Lung (tissue), 12 donors: ENCODE measurements around the gene TP73. TPM values are rescaled to one million over a fixed set of nuclear protein-coding genes. Genes with fewer than 3 reads are reported as not detected.

ENCODE experiments used
- ATAC-seq: fragments of 200-7000 bp; cut with Tn5 transposase; one replicate; pipeline ENCODE4 v1.9.1; 2020; ENCODE audit warnings: moderate number of reproducible peaks; ENCODE audit not compliant: insufficient read depth, low FRiP score
- DNase-seq, 3 donors: peaks; one replicate each; pipeline ENCODE4 v3.0.0-alpha.2; 2013 to 2017
- H3K27ac ChIP-seq, 2 donors: one replicate each; pipeline ENCODE4 v1.5.1; 2013; ENCODE audit warnings: mild to moderate bottlenecking in 2 of 2, moderate library complexity in 2 of 2, control low read depth in 1 of 2, inconsistent platforms in 1 of 2, low read depth in 1 of 2, low read length in 1 of 2
- H3K27me3 ChIP-seq, 3 donors: one replicate each; pipeline ENCODE4 v1.5.1; 2013; ENCODE audit warnings: low read length in 2 of 3; ENCODE audit not compliant: control insufficient read depth in 3 of 3, insufficient read depth in 3 of 3
- H3K36me3 ChIP-seq, 4 donors: one replicate each; pipeline ENCODE4 v1.5.1; 2013; ENCODE audit warnings: low read length in 4 of 4, mild to moderate bottlenecking in 1 of 4, moderate library complexity in 1 of 4; ENCODE audit not compliant: control insufficient read depth in 4 of 4, insufficient read depth in 4 of 4
- H3K4me1 ChIP-seq, 5 donors: one replicate each; pipeline ENCODE4 v1.5.1; 2013; ENCODE audit warnings: low read length in 5 of 5, mild to moderate bottlenecking in 2 of 5, moderate library complexity in 1 of 5; ENCODE audit not compliant: control insufficient read depth in 5 of 5, insufficient read depth in 5 of 5
- H3K4me3 ChIP-seq: one replicate; pipeline ENCODE4 v1.5.1; 2013; ENCODE audit warnings: mild to moderate bottlenecking, control low read depth, moderate library complexity
- H3K9ac ChIP-seq, 2 donors: one replicate each; pipeline ENCODE4 v1.5.1; 2013; ENCODE audit warnings: low read length in 2 of 2, control low read depth in 1 of 2; ENCODE audit not compliant: insufficient read depth in 1 of 2
- H3K9me3 ChIP-seq, 4 donors: one replicate each; pipeline ENCODE4 v1.5.1; 2013; ENCODE audit warnings: low read length in 3 of 4, mild to moderate bottlenecking in 1 of 4, moderate library complexity in 1 of 4; ENCODE audit not compliant: control insufficient read depth in 4 of 4, insufficient read depth in 3 of 4
- CTCF ChIP-seq: IDR thresholded peaks from 2 replicates; pipeline ENCODE4 v1.5.1; 2012; ENCODE audit warnings: mild to moderate bottlenecking; ENCODE audit errors: control extremely low read depth, extremely low read depth
- WGBS, 2 donors: extraction: QIAGEN DNeasy Blood & Tissue Kit; methylation state at CpG; one replicate each; pipeline ENCODE4 v1.1.7; 2013; 5-methylcytosine and 5-hydroxymethylcytosine counted together
- polyA plus RNA-seq, 2 donors: library from polyadenylated mRNA; stranded (reverse); fragments of 200-250 nt; gene quantifications; one replicate each; pipeline ENCODE4 v1.2.1, GENCODE V29; 2013
- total RNA-seq, 2 donors: library from RNA; depleted of rRNA in 1 of 2; stranded (reverse); fragments of >200 nt in 1 of 2; gene quantifications; one replicate each; pipeline ENCODE4 v1.2.1, GENCODE V29; 2014 to 2021
- donor health status: control.
- donor health status: control.
- donor health status: Bipolar disorder and iron deficiency.
- donor health status: healthy.
- donor health status: DM: yes; HTN: yes; CAD: no.

The TP73 gene
- total and polyA plus RNA-seq, 4 donors: 1.7 to 12.3 (median 2.2) TPM

GRCh38 chr1:3644273-3644672 is 8.0 kb upstream of the TP73 start:
- Histone ChIP-seq H3K4me3 (no peak overlapping the region), H3K4me1 (peaks cover 0 to 5% (median 3%) of the 10 kb centered on the region in 5 donors), H3K27ac (no peak overlapping the region), H3K27me3 (no peaks in the 10 kb centered on the region), H3K36me3 (peaks cover 4 to 36% (median 9%) of the 10 kb centered on the region in 4 donors), H3K9ac (no peak overlapping the region), H3K9me3 (no peaks in the 10 kb centered on the region)
- no peak for DNase-seq
- no peak for ATAC-seq
- no peak for TF ChIP-seq CTCF
- 92 to 93% methylated on average over 17 to 23 of the region's 25 CpGs for WGBS, 2 donors

- 97% methylated on average over 41 to 43 of the region's 43 CpGs for WGBS, 2 donors
- H3K27ac ChIP-seq: no peak overlapping the region
- no peak for DNase-seq
- H3K9me3 ChIP-seq: no peaks in the 10 kb centered on the region
- no peak for TF ChIP-seq CTCF
- H3K36me3 ChIP-seq: peaks cover 4 to 27% (median 9%) of the 10 kb centered on the region in 4 donors
- H3K9ac ChIP-seq: no peak overlapping the region
- peaks cover 0 to 8% (median 3%) of the 10 kb centered on the region in 5 donors for H3K4me1 ChIP-seq
- H3K4me3 ChIP-seq: no peak overlapping the region
- ATAC-seq: no peak
- peaks cover 0 to 2% (median under 1%) of the 10 kb centered on the region in 3 donors for H3K27me3 ChIP-seq
Observed at GRCh38 chr1:3645247-3645646, 7.1 kb upstream of the TP73 start.

GRCh38 chr1:3645666-3646355 is 6.5 kb upstream of the TP73 start:
- ATAC-seq (no peak), DNase-seq (no peak)
- Histone ChIP-seq H3K9me3 (peaks cover 0 to 2% (median 0%) of the 10 kb centered on the region in 4 donors), H3K9ac (no peak overlapping the region), H3K4me1 (peaks cover 0 to 8% (median 6%) of the 10 kb centered on the region in 5 donors), H3K4me3 (no peak overlapping the region), H3K27ac (no peak overlapping the region), H3K27me3 (peaks cover 0 to 8% (median 5%) of the 10 kb centered on the region in 3 donors), H3K36me3 (peaks cover 4 to 27% (median 9%) of the 10 kb centered on the region in 4 donors)
- WGBS, 2 donors: 90 to 96% methylated on average over 27 of the region's 27 CpGs
- TF ChIP-seq CTCF: no peak
